ENCODE results near the gene PDZD2. TPM values are rescaled to one million over a fixed set of nuclear protein-coding genes. Genes with fewer than 3 reads are reported as not detected.

Gene PDZD2
- total RNA-seq, 1 donor from 2014 or later = 21.5 TPM

- no peaks in the 10 kb centered on the region for H3K27me3 Mint-ChIP-seq (ENCODE audit: low read depth)
- no peak for DNase-seq (ENCODE audit: low spot score in 2 of 2, unreplicated experiment in 2 of 2)
- no peak overlapping the region for H3K27ac Mint-ChIP-seq
- H3K4me3 Mint-ChIP-seq = no peak overlapping the region
- peaks cover 9% of the 10 kb centered on the region for H3K9me3 Mint-ChIP-seq
- H3K36me3 Mint-ChIP-seq = peaks cover 8% of the 10 kb centered on the region
- peaks cover 4% of the 10 kb centered on the region for H3K4me1 Mint-ChIP-seq
- TF ChIP-seq CTCF (IDR thresholded peaks at IDR 0.05; ENCODE audit: unreplicated experiment) = no peak
These were observed 259.2 kb downstream of the PDZD2 start for GRCh38 chr5:31898036-31898632.

- Mint-ChIP-seq H3K4me3 (no peak overlapping the region), H3K9me3 (peaks cover 9% of the 10 kb centered on the region), H3K27ac (peak overlapping the region; percentile 19), H3K4me1 (peaks cover 4% of the 10 kb centered on the region), H3K36me3 (peaks cover 8% of the 10 kb centered on the region), H3K27me3 (ENCODE audit: low read depth) (no peaks in the 10 kb centered on the region)
- TF ChIP-seq CTCF (IDR thresholded peaks at IDR 0.05; ENCODE audit: unreplicated experiment) = no peak
- DNase-seq (ENCODE audit: low spot score in 2 of 2, unreplicated experiment in 2 of 2) = no peak
These were observed 261.4 kb downstream of the PDZD2 start for GRCh38 chr5:31900296-31900865.

DNA sequence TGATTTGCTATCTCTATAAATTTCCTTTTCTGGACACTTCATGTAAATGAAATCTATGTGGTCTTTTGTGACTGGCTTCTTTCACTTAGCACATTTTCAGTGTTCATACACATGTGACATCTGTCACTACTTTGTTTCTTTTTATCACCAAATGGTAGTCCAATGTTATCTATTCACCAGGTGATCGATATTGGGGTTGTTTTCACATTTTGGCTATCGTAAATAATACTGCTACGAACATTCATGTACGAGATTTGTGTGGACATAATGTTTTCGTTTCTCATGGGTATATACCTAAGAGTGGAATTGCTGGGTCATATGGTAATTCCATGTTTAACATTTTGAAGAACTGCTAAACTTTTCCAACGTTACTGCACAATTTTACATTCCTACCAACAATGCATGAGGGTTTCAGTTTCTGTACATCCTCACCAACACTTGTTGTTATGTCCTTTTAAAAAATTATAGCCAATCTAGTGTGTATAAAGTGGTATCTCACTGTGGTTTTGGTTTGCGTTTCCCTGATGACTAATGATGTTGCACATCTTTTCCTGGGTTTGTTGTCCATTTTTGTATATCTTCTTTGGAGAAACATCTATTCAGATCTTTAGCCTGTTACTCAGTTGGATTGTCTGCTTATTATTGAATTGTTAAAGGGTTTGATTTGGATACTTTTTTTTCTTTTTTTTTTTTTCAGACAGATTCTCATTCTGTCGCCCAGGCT is 263.0 kb downstream of the PDZD2 start:
- H3K9me3 Mint-ChIP-seq = peaks cover 9% of the 10 kb centered on the region
- no peak overlapping the region for H3K4me3 Mint-ChIP-seq
- H3K27me3 Mint-ChIP-seq (ENCODE audit: low read depth) = no peaks in the 10 kb centered on the region
- DNase-seq (ENCODE audit: low spot score in 2 of 2, unreplicated experiment in 2 of 2) = no peak
- H3K27ac Mint-ChIP-seq = no peak overlapping the region
- peaks cover 4% of the 10 kb centered on the region for H3K4me1 Mint-ChIP-seq
- no peak for TF ChIP-seq CTCF (IDR thresholded peaks at IDR 0.05; ENCODE audit: unreplicated experiment)
- peaks cover 8% of the 10 kb centered on the region for H3K36me3 Mint-ChIP-seq

GRCh38 chr5:31908396-31908795 is 269.5 kb downstream of the PDZD2 start:
- Mint-ChIP-seq H3K27me3 (ENCODE audit: low read depth) (no peaks in the 10 kb centered on the region), H3K36me3 (peaks cover 1% of the 10 kb centered on the region), H3K9me3 (no peaks in the 10 kb centered on the region), H3K4me1 (peaks cover under 1% of the 10 kb centered on the region), H3K27ac (no peak overlapping the region), H3K4me3 (no peak overlapping the region)
- DNase-seq (ENCODE audit: low spot score in 2 of 2, unreplicated experiment in 2 of 2) = no peak
- TF ChIP-seq CTCF (IDR thresholded peaks at IDR 0.05; ENCODE audit: unreplicated experiment) = no peak

- no peak for TF ChIP-seq CTCF (IDR thresholded peaks at IDR 0.05; ENCODE audit: unreplicated experiment)
- Mint-ChIP-seq H3K27me3 (ENCODE audit: low read depth) (no peaks in the 10 kb centered on the region), H3K4me1 (peaks cover 6% of the 10 kb centered on the region), H3K9me3 (no peaks in the 10 kb centered on the region), H3K27ac (no peak overlapping the region), H3K4me3 (no peak overlapping the region), H3K36me3 (peaks cover 1% of the 10 kb centered on the region)
- DNase-seq (ENCODE audit: low spot score in 2 of 2, unreplicated experiment in 2 of 2) = no peak
These were observed 270.1 kb downstream of the PDZD2 start for GRCh38 chr5:31909073-31909472.

All from mesothelial cell of epicardium (in vitro differentiated cells).